CD4-positive, alpha-beta T cell treated with Interleukin-6 for 4 hours (primary cell): Measurements from ENCODE around the gene MTTP.
"Not testable (repeated sequence)": the region's sequence is repeated elsewhere in the genome, so short reads cannot be mapped to it uniquely, and the experiment has no call there.

Experiments
- DNase-seq: peaks from one replicate; pipeline ENCODE4 v3.0.0-alpha.2; 2020; ENCODE audit warnings: mixed read lengths

MTTP gene

GRCh38 chr4:99574530-99575324, at the start of gene MTTP:
Gene MTTP, plus strand, starts transcription at chr4:99574824. Its CDS starts 86 bp downstream, at chr4:99574910.
- no peak for DNase-seq

DNA sequence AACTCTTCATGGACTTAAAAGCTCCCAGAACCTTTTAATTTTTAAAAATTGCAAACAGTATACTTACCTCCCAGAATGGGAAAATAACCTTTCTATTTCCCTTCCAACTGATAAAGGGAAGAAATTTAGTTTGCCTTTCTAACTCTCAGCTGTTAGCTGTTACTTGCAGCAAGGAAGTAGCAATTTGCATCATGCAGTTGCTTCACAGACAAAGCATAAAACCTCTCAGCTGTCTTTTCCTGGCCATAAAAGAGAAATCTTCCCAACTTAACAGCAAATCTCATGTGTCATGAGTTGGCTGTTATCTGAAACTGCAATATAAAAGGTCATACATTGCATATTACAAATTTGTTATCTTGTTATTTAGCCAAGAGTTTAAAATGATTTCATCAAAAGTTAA, 45.4 kb upstream of the MTTP start:
- no peak for DNase-seq

DNA sequence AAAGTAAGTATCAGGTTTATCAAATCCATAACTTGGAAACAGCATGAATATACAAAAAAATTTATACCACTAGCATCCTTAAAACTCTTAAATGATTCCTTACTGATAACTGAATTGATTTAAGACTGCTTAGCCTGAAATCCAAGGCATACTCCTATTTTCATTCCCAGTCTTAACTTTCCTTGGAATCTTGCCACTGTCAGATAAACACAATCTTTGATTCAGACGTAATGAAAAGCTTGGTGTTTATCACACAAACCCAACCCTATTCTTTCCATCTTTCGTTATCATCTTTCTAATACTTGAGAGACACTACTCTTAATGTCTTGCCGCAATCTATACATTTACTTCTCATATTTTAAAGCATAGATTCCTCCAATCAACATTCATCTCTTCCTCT, 44.7 kb upstream of the MTTP start:
- DNase-seq = no peak

- DNase-seq = not testable (repeated sequence)
Observed at GRCh38 chr4:99534699-99535098, 39.9 kb upstream of the MTTP start.

DNA sequence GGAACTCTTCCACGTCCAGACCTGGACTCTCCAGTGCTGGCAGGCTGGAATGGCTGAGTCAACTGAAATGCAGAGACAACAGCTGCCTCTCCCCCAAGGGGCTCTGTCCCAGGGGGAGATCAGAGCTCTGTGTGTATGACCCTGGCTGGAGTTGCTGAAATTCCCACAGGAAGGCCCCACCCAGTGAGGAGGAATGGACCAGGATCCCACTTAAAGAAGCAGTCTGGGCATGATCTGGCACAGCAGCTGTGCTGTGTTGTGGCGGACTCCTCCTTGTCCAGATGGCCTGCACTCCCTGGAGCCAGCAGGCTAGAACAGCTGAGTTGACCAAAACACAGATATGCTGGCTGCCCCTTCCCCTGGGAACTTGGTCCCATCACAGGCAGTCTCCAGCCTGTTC, 38.4 kb upstream of the MTTP start:
- no peak for DNase-seq

DNA sequence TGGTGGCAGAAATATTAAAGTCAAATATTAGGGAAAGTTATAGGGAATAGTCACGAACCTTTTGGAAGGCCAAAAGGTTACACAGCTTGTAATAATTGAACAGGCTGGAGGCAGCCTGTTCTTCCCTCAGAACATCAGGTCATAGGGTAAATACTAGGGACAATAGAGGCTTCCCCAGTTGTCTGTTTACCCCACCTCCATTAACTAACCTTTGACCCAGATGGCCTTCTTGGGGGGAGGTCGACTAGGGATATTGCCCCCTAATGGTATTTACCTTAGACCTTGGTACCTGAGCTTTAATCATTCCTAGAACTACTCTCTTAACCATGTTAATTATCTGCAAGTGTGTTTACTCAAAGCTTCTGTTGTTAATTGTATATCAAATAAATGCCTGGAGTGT, 37.8 kb upstream of the MTTP start:
- DNase-seq = no peak

- DNase-seq = no peak
Observed at GRCh38 chr4:99537674-99538073, 37.0 kb upstream of the MTTP start.

DNA sequence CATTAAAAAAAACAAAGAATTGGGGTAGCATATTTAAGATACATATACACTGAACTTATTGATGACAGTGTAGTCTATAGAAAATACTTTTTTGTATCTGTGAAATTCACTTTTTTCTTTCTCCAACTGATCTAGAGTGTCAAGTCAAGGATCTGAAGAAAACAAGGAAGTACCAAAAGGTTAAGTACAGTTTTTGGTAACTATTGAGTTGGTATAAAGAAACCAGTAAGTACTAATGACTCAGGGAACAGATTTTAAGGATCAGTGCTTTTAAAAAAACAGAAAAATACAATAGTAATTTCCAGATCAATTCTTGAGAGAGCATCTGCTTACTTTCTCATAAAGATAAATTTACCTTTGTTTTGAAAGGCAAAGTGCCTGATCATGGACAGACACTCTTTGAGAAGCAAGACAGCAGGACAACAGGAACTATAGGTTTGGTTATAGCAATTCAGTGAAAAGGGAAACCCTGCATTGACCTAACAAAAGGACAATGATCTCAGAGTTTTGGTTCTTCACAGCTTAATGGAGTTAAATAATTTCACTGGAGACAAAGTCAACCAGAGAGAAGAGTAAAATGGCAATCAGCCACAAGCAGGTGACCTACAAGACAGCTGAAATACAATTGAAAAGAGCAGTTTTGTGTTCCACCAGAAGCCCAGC, 34.2 kb upstream of the MTTP start:
- DNase-seq = no peak

DNA sequence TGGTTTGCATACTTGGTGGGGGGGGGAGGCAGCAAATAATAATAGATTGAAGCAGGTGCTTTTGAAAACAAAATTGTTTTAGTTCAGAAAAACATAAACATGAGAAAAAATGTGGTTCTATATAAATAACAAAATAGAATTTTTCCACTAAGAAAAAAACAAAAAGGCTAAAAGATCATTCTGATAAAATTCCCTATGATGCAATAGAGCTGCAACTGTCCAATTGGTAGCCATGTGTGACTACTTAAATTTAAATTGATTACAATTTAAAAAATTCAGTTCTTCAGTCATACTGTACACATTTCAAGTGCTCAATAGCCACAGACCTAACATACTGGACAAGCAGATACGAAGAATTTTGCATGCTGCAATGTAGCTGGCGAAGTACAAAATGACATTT, 21.8 kb upstream of the MTTP start:
- DNase-seq = no peak

DNA sequence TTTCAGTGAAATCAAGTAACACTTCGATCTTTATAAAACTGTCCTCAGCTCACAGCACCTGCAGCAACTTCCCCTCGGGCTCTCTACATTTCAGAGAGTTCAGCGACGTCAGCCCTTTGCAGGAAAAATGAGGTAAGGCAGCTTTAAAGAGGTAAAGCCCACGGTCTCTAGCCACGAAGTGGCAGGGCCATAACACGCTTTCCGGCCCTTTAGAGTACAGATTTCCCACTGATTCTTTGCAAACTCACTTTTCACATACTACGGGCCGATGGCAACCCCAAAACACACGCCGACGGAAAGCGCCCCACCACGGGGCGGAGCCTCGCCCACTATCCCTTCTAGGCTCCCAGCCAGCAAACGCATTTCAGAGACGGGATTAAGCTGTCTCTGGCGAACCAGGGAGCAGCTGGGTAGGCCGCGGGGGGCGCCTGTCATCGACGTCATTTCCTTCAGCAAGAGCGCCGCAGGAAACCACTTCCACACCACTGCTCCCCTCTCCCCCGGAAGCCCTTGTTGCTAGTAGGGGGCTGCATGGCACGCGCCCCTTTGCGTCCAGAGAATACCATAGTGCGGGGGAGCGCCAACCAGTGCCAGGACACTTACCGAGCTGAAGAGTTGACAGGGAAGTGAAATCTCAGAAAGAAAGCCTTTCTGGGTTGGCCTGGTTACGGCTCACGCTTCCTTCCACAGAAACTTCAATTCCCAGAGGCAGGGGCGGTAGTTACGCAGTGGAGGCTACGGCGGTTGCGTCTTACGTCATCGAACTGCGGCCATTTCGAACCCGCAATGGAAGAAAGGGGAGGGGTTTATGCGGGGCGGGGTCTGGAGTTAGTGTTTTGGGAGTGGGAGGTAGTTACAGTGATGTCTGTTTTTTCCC, 11.1 kb upstream of the MTTP start, which contains the start of gene TRMT10A:
TSS of gene TRMT10A (minus strand) at position 730 of the 877 bp plus-strand sequence. CDS start 4,701 bp downstream, outside the sequence.
- peak; percentile 96 for DNase-seq

GRCh38 chr4:99564921-99565320, 9.7 kb upstream of the MTTP start:
- DNase-seq = no peak

- no peak for DNase-seq
Observed at GRCh38 chr4:99571883-99572282, 2.7 kb upstream of the MTTP start.

GRCh38 chr4:99572527-99573240, 1.9 kb upstream of the MTTP start:
- no peak for DNase-seq

- DNase-seq = no peak
Observed at GRCh38 chr4:99573735-99574368, 772 bp upstream of the MTTP start.

- no peak for DNase-seq
Observed at GRCh38 chr4:99578714-99579113, 4.1 kb downstream of the MTTP start.

- DNase-seq = no peak
Observed at GRCh38 chr4:99585516-99585915, 10.9 kb downstream of the MTTP start.

- DNase-seq = no peak
Observed at GRCh38 chr4:99586322-99586721, 11.7 kb downstream of the MTTP start.

GRCh38 chr4:99586797-99587196, 12.2 kb downstream of the MTTP start:
- DNase-seq = no peak

DNA sequence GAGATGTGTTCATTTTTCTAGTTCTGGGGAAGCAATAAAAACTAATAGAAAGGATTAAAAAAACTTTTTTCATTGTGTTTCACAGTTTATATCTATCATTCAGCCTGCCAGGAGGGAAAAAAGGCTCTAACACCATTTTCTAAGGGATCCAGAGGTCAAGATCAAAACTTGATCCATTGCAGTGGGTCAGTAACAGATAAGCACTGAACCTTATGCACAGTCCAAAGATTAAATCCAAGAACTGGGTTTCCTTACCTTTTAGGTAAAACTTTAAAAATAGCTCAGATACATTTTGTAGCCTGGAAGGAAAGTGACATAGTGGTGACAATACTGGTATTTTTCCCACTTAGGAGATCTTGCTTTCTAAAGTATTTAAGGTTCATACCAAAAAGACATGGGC, 12.7 kb downstream of the MTTP start:
- DNase-seq = no peak

GRCh38 chr4:99587803-99588202, 13.2 kb downstream of the MTTP start:
- DNase-seq = no peak

DNA sequence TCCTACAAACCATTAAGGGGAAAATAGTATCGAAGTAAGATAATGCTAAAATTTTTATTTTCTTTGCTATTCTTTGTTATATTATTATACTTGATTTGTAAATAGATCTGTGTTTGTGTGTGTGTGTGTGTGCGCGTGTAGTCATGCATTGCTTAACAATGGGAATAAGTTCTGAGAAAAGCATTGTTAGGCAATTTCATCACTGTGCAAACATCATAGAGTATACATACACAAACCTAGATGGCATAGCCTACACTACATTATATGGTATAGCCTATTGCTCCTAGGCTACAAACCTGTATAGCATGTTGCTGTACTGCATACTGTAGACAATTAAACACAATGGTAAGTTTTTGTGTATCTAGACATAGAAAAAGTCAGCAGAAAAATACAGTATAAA, 17.1 kb downstream of the MTTP start:
- DNase-seq = no peak
